ENCODE data around the gene COX18. TPM values are rescaled to one million over a fixed set of nuclear protein-coding genes. Genes with fewer than 3 reads are reported as not detected.
A peak's percentile ranks its signal among the peaks of the same experiment; 100 is the strongest.

The COX18 gene
- total and polyA plus RNA-seq, 2 experiments from 2014 or later, result 9.6 to 44.7 TPM

- Histone ChIP-seq H3K79me2 (replicated peaks; ENCODE audit: insufficient read depth) (no peaks in the 10 kb centered on the region), H3K27ac (ENCODE audit: low read depth) (no peak overlapping the region), H2AFZ (no peak overlapping the region), H3K36me3 (ENCODE audit: insufficient read depth) (no peaks in the 10 kb centered on the region), H3K9me2 (ENCODE audit: insufficient read depth) (no peaks in the 10 kb centered on the region), H4K20me1 (replicated peaks; ENCODE audit: insufficient read depth) (no peaks in the 10 kb centered on the region), H3K4me3 (no peak overlapping the region), H3K4me2 (no peak overlapping the region), H3K27me3 (ENCODE audit: insufficient read depth) (no peaks in the 10 kb centered on the region), H3K4me1 (ENCODE audit: insufficient read depth) (no peaks in the 10 kb centered on the region), H3F3A (replicated peaks; ENCODE audit: low read depth) (no peaks in the 10 kb centered on the region)
- Mint-ChIP-seq H3K27ac (no peak overlapping the region), H3K36me3 (ENCODE audit: low read depth) (no peaks in the 10 kb centered on the region), H3K4me1 (no peaks in the 10 kb centered on the region; the same call in 2 of the 3 replicates), H3K4me3 (no peak overlapping the region), H3K27me3 (ENCODE audit: insufficient read depth, low read depth, poor library complexity) (no peaks in the 10 kb centered on the region), H3K9me3 (no peaks in the 10 kb centered on the region; the same call in 2 of the 3 replicates)
- ATAC-seq (no peak), DNase-seq (ENCODE audit: low spot score) (peak; percentile 78)
- TF ChIP-seq CTCF (conservative IDR thresholded peaks at IDR 0.05; ENCODE audit: low read depth in 2 of 2), result peak; percentile 73 to 88
- no peak for TF ChIP-seq ZNF462 (CRISPR knock-in tag; IDR thresholded peaks at IDR 0.05)
Observed at GRCh38 chr4:73019462-73020047, 50.0 kb downstream of the COX18 start.

- no peaks in the 10 kb centered on the region for H4K20me1 ChIP-seq (replicated peaks; ENCODE audit: insufficient read depth)
- Mint-ChIP-seq H3K27me3 (ENCODE audit: insufficient read depth, low read depth, poor library complexity) (no peaks in the 10 kb centered on the region), H3K4me3 (no peak overlapping the region), H3K36me3 (ENCODE audit: low read depth) (no peaks in the 10 kb centered on the region), H3K4me1 (no peaks in the 10 kb centered on the region; the same call in 2 of the 3 replicates), H3K9me3 (peaks cover under 1% of the 10 kb centered on the region; the same call in 1 of the 3 replicates), H3K27ac (no peak overlapping the region)
- no peaks in the 10 kb centered on the region for H3F3A ChIP-seq (replicated peaks; ENCODE audit: low read depth)
- H3K36me3 ChIP-seq (ENCODE audit: insufficient read depth), result no peaks in the 10 kb centered on the region
- no peaks in the 10 kb centered on the region for H3K4me1 ChIP-seq (ENCODE audit: insufficient read depth)
- DNase-seq (ENCODE audit: low spot score) (peak; percentile 27), ATAC-seq (peak; percentile 77)
- H3K27me3 ChIP-seq (ENCODE audit: insufficient read depth), result no peaks in the 10 kb centered on the region
- H2AFZ ChIP-seq, result no peak overlapping the region
- H3K27ac ChIP-seq (ENCODE audit: low read depth), result no peak overlapping the region
- no peak overlapping the region for H3K4me2 ChIP-seq
- no peaks in the 10 kb centered on the region for H3K9me2 ChIP-seq (ENCODE audit: insufficient read depth)
- no peaks in the 10 kb centered on the region for H3K79me2 ChIP-seq (replicated peaks; ENCODE audit: insufficient read depth)
- no peak overlapping the region for H3K4me3 ChIP-seq
- no peak for TF ChIP-seq POLR2AphosphoS5 (IDR thresholded peaks at IDR 0.05; ENCODE audit: low read depth)
- TF ChIP-seq ZNF331 (CRISPR knock-in tag; IDR thresholded peaks at IDR 0.05; ENCODE audit: low read depth), result no peak
- TF ChIP-seq ZNF114 (CRISPR knock-in tag; IDR thresholded peaks at IDR 0.05), result no peak
- no peak for TF ChIP-seq CTCF (conservative IDR thresholded peaks at IDR 0.05; ENCODE audit: low read depth in 2 of 2)
- no peak for TF ChIP-seq STAT1 (IDR thresholded peaks at IDR 0.05; ENCODE audit: unreplicated experiment)
- TF ChIP-seq JUNB (IDR thresholded peaks at IDR 0.05; ENCODE audit: unreplicated experiment), result no peak
- no peak for TF ChIP-seq EZH2phosphoT487 (IDR thresholded peaks at IDR 0.05; ENCODE audit: unreplicated experiment)
Observed at GRCh38 chr4:73018595-73018994, 50.9 kb downstream of the COX18 start.
